Stomach smooth muscle (tissue), 2 donors: ENCODE measurements around the gene MT1X.
"Not testable (repeated sequence)": the region's sequence is repeated elsewhere in the genome, so short reads cannot be mapped to it uniquely, and the experiment has no call there.

ENCODE experiments used
- H3K27ac ChIP-seq: one replicate; pipeline ENCODE4 v1.7.0; 2013; ENCODE audit warnings: mild to moderate bottlenecking, low read length, inconsistent platforms
- H3K27me3 ChIP-seq, 2 donors: one replicate each; pipeline ENCODE4 v1.7.0; 2013; ENCODE audit warnings: low read length in 2 of 2; ENCODE audit not compliant: insufficient read depth in 2 of 2, control insufficient read depth in 1 of 2
- H3K36me3 ChIP-seq, 2 donors: one replicate each; pipeline ENCODE4 v1.7.0; 2013; ENCODE audit warnings: low read length in 2 of 2; ENCODE audit not compliant: control insufficient read depth in 2 of 2, insufficient read depth in 2 of 2
- H3K4me1 ChIP-seq: one replicate; pipeline ENCODE4 v1.7.0; 2013; ENCODE audit warnings: low read length; ENCODE audit not compliant: control insufficient read depth, insufficient read depth
- H3K4me3 ChIP-seq, 2 donors: one replicate each; pipeline ENCODE4 v1.7.0; 2013; ENCODE audit warnings: low read length in 2 of 2
- H3K9ac ChIP-seq, 2 donors: one replicate each; pipeline ENCODE4 v1.7.0; 2013; ENCODE audit warnings: low read length in 2 of 2, mild to moderate bottlenecking in 1 of 2
- H3K9me3 ChIP-seq, 2 donors: one replicate each; pipeline ENCODE4 v1.7.0; 2013; ENCODE audit warnings: low read length in 2 of 2; ENCODE audit not compliant: control insufficient read depth in 2 of 2
- donor health status: healthy.
- donor health status: Pancreatic carcinoma.

MT1X gene

DNA sequence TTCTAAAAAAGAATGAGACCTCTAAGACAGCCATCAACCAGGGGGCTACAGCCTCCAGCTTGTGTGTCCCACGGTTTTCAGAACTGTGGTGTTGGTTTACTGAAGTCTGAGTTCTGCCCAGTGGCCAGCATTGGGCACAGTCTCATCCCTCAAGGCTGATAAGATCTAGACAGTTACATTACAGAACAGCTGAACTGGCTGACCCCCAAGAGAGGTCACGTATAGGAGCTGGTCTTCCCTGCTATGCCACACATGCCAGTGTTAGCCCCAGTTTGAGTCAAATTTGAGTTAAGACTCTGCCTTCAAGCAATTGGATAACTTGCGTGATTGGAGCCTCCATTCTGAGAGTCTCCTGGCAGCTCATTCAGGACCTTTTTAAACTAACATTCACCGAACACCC lies 32.9 kb downstream of the MT1X start:
- Histone ChIP-seq H3K36me3 (no peaks in the 10 kb centered on the region), H3K27ac (no peak overlapping the region), H3K4me3 (no peak overlapping the region), H3K27me3 (no peaks in the 10 kb centered on the region), H3K9ac (no peak overlapping the region), H3K9me3 (no peaks in the 10 kb centered on the region), H3K4me1 (no peaks in the 10 kb centered on the region)

DNA sequence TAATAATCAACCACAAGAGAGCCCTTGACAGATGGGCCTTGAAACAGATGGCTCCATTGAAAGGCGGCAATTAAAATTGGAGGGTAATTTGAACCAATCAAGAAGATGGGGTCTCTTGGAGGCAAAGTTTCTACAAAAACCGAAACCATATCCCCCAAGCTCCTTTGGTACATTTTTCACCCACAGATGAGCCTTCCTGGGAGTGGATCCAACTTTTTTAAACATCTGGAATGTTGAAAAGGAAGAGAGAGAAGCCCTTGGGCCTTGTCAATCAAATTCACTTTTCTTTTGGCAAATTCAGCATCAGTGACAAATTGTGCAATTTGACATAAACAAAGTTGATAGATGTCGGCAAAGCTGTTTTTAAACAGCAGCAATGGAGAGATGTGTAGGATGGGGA lies 34.5 kb downstream of the MT1X start:
- no peak overlapping the region for H3K27ac ChIP-seq
- no peaks in the 10 kb centered on the region for H3K9me3 ChIP-seq
- no peak overlapping the region for H3K9ac ChIP-seq
- H3K27me3 ChIP-seq, result no peaks in the 10 kb centered on the region
- no peaks in the 10 kb centered on the region for H3K36me3 ChIP-seq
- H3K4me3 ChIP-seq, result no peak overlapping the region
- no peaks in the 10 kb centered on the region for H3K4me1 ChIP-seq

DNA sequence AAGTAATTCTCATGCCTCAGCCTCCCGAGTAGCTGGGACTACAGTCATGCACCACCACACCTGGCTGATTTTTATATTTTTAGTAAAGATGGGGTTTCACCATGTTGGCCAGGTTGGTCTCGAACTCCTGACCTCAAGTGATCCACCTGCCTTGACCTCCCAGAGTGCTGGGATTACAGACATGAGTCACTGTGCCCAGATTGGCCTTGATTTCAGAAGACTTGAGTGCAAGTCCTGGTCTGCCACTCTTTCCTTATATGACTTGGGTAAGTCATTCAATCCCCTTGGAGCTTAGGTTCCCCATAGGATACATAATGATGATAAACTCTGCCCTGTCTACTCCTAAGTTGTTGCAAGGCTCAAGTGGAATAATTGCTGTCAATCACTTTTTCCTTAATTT lies 35.3 kb downstream of the MT1X start:
- H3K4me1 ChIP-seq, H3K27me3 ChIP-seq, H3K4me3 ChIP-seq, H3K36me3 ChIP-seq, H3K27ac ChIP-seq, H3K9ac ChIP-seq, H3K9me3 ChIP-seq: not testable (repeated sequence)

DNA sequence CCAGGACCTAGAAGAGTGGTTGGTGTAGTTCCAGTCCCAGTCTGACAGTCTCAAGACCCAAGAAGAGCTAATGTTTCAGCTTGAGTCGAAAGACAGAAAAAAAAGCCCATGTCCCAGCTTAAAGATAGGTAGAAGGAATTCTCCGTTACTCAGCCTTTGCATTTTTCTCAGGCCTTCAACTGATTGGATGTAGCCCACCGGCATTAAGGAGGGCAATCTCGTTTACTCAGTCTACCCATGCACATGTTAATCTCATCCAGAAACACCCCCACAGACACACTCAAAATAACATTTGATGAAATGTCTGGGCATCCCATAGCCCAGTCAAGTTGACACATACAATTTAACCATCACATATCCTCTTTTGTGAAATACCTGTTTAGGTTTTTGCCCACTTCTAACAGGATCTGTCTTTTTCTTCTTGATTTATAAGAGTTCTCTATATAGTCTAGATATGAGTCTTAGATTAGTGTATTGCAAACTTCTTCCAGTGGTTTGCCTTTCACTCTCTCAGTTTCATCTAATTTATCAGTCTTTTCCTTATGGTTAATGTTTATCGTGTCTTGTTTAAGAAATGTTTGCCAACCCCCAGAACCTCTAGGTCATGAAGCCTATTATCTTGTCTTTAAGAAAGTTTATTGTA lies 40.1 kb downstream of the MT1X start:
- H3K36me3 ChIP-seq, result no peaks in the 10 kb centered on the region
- no peaks in the 10 kb centered on the region for H3K27me3 ChIP-seq
- no peak overlapping the region for H3K27ac ChIP-seq
- H3K9me3 ChIP-seq, result no peaks in the 10 kb centered on the region
- H3K4me1 ChIP-seq, result no peaks in the 10 kb centered on the region
- H3K9ac ChIP-seq, result no peak overlapping the region
- H3K4me3 ChIP-seq, result no peak overlapping the region

DNA sequence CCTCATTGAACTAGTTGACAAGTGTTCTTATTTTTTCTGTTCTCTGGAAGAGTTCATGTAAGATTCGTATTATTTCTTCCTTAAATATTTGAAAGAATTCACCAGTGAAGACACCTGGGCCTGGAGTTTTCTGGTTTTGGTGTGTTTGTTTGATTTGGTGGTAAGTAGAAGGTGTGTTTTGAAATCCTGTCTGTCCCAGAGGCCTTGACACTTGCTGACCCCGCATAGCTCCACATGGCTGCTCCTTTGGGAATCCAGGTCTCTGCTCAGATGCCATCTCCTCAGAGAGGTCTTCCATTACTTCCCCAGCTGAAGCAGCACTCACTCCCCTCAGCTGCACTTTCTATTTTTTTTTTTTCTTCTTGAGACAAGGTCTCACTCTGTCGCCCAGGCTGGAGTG lies 41.9 kb downstream of the MT1X start:
- no peak overlapping the region for H3K9ac ChIP-seq
- no peaks in the 10 kb centered on the region for H3K27me3 ChIP-seq
- no peak overlapping the region for H3K27ac ChIP-seq
- H3K4me3 ChIP-seq, result no peak overlapping the region
- H3K9me3 ChIP-seq, result no peaks in the 10 kb centered on the region
- H3K4me1 ChIP-seq, result peaks cover 5% of the 10 kb centered on the region
- H3K36me3 ChIP-seq, result no peaks in the 10 kb centered on the region

DNA sequence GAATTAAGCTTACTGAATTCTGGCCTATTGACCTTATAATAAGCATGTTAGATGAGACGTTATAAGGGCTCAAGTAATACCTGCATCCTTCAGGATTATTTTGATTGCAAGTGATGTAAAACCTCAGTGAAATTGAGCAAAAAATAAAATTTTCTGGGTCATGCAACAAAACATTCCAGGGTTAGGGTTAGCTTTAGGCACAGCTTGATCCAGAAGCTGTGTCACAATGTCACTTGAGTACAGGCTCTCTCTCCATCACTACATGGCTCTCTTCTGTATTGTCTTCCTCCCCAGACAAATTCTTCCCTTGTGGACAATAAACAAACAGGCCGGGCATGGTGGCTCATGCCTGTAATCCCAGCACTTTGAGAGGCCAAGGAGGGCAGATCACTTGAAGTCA lies 44.0 kb downstream of the MT1X start:
- H3K9me3 ChIP-seq, result no peaks in the 10 kb centered on the region
- H3K27ac ChIP-seq, result no peak overlapping the region
- H3K4me3 ChIP-seq, result no peak overlapping the region
- peaks cover 14% of the 10 kb centered on the region for H3K4me1 ChIP-seq
- no peaks in the 10 kb centered on the region for H3K27me3 ChIP-seq
- H3K36me3 ChIP-seq, result no peaks in the 10 kb centered on the region
- H3K9ac ChIP-seq, result no peak overlapping the region

DNA sequence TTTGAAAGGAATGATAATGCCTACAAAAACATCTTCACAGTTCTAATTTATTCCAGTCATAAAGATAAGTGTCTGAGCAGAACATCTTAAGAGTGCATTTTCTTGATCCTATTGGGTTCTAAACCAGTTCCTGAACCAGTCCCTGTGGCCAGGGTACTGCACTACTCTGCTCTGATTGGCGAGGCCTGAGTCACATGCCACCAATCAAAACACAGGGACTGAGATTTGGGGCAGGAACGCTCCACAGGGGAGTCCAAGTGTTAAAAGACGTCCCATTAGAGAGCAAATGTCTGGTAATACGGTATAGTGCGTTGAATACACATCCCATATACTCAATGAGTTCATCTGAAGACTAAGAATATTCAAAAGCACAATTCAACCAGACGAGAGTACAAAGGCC lies 44.7 kb downstream of the MT1X start:
- Histone ChIP-seq H3K36me3 (no peaks in the 10 kb centered on the region), H3K27me3 (no peaks in the 10 kb centered on the region), H3K4me1 (peaks cover 14% of the 10 kb centered on the region), H3K9me3 (no peaks in the 10 kb centered on the region), H3K27ac (no peak overlapping the region), H3K4me3 (no peak overlapping the region), H3K9ac (no peak overlapping the region)

DNA sequence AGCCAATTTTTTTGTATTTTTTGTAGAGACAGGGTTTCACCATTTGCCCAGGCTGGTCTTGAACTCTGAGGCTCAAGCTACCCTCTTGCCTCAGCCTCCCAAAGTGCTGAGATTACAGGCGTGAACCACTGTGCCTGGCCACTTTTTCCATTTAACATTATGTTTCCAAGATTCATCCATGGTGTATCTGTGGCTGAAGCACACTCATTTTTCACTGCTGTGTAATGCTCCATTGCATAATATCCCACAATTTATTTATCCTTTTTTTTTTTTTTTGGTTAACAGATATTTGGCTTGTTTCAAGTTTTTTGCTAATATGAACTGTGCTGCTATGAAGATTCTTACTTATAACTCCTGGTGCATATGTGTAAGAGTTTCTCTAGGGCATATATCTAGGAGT lies 45.8 kb downstream of the MT1X start:
- Histone ChIP-seq H3K27me3 (no peaks in the 10 kb centered on the region), H3K9ac (no peak overlapping the region), H3K36me3 (no peaks in the 10 kb centered on the region), H3K27ac (no peak overlapping the region), H3K4me3 (no peak overlapping the region), H3K9me3 (no peaks in the 10 kb centered on the region), H3K4me1 (peaks cover 14% of the 10 kb centered on the region)

DNA sequence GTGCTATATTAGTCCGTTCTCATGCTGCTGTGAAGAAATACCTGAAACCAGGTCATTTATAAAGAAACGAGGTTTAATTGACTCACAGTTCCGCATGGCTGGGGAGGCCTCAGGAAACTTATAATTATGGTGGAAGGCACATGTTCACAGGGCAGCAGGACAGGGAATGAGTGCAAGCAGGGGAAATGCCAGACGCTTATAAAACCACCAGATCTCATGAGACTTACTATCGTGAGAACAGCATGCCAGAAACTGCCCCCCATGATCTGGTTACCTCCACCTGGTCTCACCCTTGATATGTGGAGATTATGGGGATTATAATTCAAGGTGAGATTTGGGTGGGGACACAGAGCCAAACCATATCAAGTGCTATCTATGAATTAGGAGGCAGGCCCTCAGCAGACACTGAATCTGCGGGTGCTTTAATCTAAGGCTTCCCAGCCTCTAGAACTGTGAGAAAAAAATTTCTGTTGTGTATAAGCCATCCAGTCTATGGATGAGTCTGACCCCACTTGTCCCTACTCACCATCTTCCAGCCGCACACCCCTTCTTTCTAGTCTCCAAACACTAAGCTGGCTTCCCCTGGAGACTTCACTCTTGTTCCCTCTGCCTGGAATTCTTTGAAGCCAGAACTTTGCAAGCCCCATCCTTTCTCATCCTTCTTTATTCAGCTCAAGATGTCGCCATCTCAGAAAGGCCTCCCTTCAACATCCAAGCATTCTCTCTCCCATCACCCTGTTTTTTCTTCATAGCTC lies 46.9 kb downstream of the MT1X start:
- peak overlapping the region; percentile 93 to 96 for H3K4me3 ChIP-seq
- no peaks in the 10 kb centered on the region for H3K27me3 ChIP-seq
- H3K36me3 ChIP-seq, result no peaks in the 10 kb centered on the region
- H3K9me3 ChIP-seq, result no peaks in the 10 kb centered on the region
- peak overlapping the region; percentile 80 to 88 for H3K9ac ChIP-seq
- H3K27ac ChIP-seq, result peak overlapping the region; percentile 63
- peaks cover 14% of the 10 kb centered on the region for H3K4me1 ChIP-seq

DNA sequence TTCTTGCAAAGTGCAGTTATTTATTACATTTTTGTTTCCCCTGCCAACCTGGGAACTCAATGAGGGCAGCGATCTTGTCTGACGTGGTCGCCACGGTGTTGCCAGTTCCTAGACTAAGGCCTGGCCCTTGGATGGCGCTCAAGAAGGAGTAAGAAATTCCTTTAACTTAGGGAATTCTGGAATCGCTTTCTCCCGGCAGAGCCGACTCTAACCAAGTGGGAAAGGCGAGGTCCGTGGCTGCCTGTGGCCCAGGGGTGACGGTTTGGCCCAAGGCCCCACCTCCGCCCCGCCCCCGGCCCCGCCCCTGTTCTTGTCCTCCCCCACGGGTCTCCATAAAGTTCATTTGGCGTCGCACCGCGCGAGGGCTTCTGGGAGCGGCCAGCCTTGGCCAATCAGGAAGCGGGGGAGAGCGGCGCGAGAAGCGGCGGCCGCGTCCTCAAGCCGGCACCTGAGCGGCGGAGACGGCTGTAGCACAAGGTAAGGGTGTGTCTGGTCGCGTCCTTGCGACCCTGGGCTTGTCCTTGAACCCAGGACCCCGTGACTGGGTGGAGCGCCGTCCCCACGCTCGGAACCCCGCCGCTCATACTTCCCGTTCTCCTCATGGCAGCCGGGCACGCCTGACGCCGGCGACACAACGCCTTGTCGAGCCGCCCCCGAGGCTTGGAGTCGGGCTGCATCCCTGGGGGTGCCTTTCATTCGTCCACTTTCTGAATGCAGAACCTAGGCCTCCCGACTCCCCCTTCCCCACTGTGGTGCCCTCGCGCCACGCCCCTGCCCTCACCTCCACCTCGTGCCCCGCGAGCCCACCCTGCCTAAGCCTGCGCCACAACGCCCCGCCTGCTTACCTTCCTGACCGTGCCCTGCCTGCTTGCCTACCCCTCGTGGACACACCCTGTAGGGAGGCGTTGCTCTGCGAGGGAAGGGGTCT lies 47.7 kb downstream of the MT1X start, which contains the start of gene NUP93:
TSS of gene NUP93 (plus strand) at position 395 of the 928 bp plus-strand sequence. CDS start 18,119 bp downstream, outside the sequence.
- Histone ChIP-seq H3K9me3 (no peaks in the 10 kb centered on the region), H3K36me3 (no peaks in the 10 kb centered on the region), H3K9ac (peak within 1 kb of the TSS; percentile 88 to 90), H3K27ac (peak within 1 kb of the TSS; percentile 63), H3K4me1 (peaks cover 14% of the 10 kb centered on the region), H3K27me3 (no peaks in the 10 kb centered on the region), H3K4me3 (peak within 1 kb of the TSS; percentile 93 to 96)
